GM21447 (cell line): ENCODE data around the gene MAN1B1.
"Not testable (repeated sequence)": the region's sequence is repeated elsewhere in the genome, so short reads cannot be mapped to it uniquely, and the experiment has no call there.

Source experiments
- ATAC-seq: cut with Tn5 transposase; IDR thresholded peaks from one replicate; pipeline ENCODE4 v1.9.1; 2021; ENCODE audit not compliant: unreplicated experiment

Gene MAN1B1

GRCh38 chr9:137126786-137127185, 40.0 kb downstream of the MAN1B1 start:
- no peak for ATAC-seq

- ATAC-seq, result no peak
These were observed 40.7 kb downstream of the MAN1B1 start for GRCh38 chr9:137127301-137128157.

- no peak for ATAC-seq
These were observed 41.5 kb downstream of the MAN1B1 start for GRCh38 chr9:137128158-137128861.

GRCh38 chr9:137128862-137129455, 42.2 kb downstream of the MAN1B1 start:
- peak; percentile 3 for ATAC-seq

GRCh38 chr9:137129456-137130175, 42.8 kb downstream of the MAN1B1 start:
- ATAC-seq, result peak; percentile 69

GRCh38 chr9:137130176-137130755, 43.5 kb downstream of the MAN1B1 start:
- peak; percentile 5 for ATAC-seq

- no peak for ATAC-seq
These were observed 47.4 kb downstream of the MAN1B1 start for GRCh38 chr9:137134191-137134590.

- ATAC-seq, result not testable (repeated sequence)
These were observed 48.4 kb downstream of the MAN1B1 start for GRCh38 chr9:137135154-137135553.

GRCh38 chr9:137136261-137136880, 49.6 kb downstream of the MAN1B1 start:
- no peak for ATAC-seq

- ATAC-seq, result no peak
These were observed 50.3 kb downstream of the MAN1B1 start for GRCh38 chr9:137136881-137137607.

- ATAC-seq, result no peak
These were observed 51.4 kb downstream of the MAN1B1 start for GRCh38 chr9:137138058-137138721.

- no peak for ATAC-seq
These were observed 52.1 kb downstream of the MAN1B1 start, which contains the start of gene GRIN1 for GRCh38 chr9:137138722-137139467. Gene GRIN1, plus strand, starts transcription at chr9:137139154. Its CDS starts 333 bp downstream, at chr9:137139487.

GRCh38 chr9:137139468-137140150, 52.8 kb downstream of the MAN1B1 start:
- no peak for ATAC-seq

GRCh38 chr9:137140151-137141012, 53.6 kb downstream of the MAN1B1 start:
- ATAC-seq, result no peak

GRCh38 chr9:137141050-137141810, 54.4 kb downstream of the MAN1B1 start:
- ATAC-seq, result no peak
